Panc1 (cell line): ENCODE measurements around the gene SIGMAR1. TPM values are rescaled to one million over a fixed set of nuclear protein-coding genes. Genes with fewer than 3 reads are reported as not detected.

Source experiments
- ATAC-seq: fragments of 200-7000 bp; cut with Tn5 transposase; 2 replicates; pipeline ENCODE4 v1.9.1; 2020; ENCODE audit warnings: mild to moderate bottlenecking, moderate library complexity
- BruUV-seq: library from RNA; stranded (reverse); fragments of 400-500 nt; replicated peaks from 2 replicates; lab custom pipeline; 2021; lab: Mats Ljungman, UMichigan
- CTCF ChIA-PET: fragments of 300-600 bp; sonication (Branson Sonifier 250); formaldehyde crosslinking; loops from one replicate; lab custom pipeline; 2022; ENCODE audit warnings: antibody characterized with exemption; lab: Charles Lee
- POLR2A ChIA-PET: fragments of 300-600 bp; sonication (Branson Sonifier 250); formaldehyde crosslinking; loops from one replicate; lab custom pipeline; 2022; ENCODE audit warnings: antibody characterized with exemption; lab: Charles Lee
- DNase-seq: peaks from one replicate; pipeline ENCODE4 v3.0.0-alpha.2; 2010; ENCODE audit warnings: low read depth, low spot score
- H3K27ac ChIP-seq: 2 replicates; pipeline ENCODE4 v1.5.1; 2011; ENCODE audit warnings: mild to moderate bottlenecking, low read length, inconsistent platforms
- H3K27me3 ChIP-seq: fragments of 200-500 bp; sonication (Bioruptor generic); 2 replicates; pipeline ENCODE4 v1.6.0; 2014; ENCODE audit warnings: low read length, inconsistent platforms; ENCODE audit not compliant: control insufficient read depth, insufficient read depth
- H3K36me3 ChIP-seq: fragments of 200-500 bp; sonication (Bioruptor generic); 2 replicates; pipeline ENCODE4 v1.5.1; 2014; ENCODE audit warnings: inconsistent platforms, mild to moderate bottlenecking, low read length, moderate library complexity; ENCODE audit not compliant: control insufficient read depth, insufficient read depth
- H3K4me1 ChIP-seq: 2 replicates; pipeline ENCODE4 v1.5.1; 2011; ENCODE audit warnings: inconsistent platforms, mild to moderate bottlenecking, low read length, moderate library complexity; ENCODE audit not compliant: control insufficient read depth, insufficient read depth
- H3K4me3 ChIP-seq, 2 experiments: 2 replicates each; pipeline ENCODE4 v1.5.1; 2011 to 2012; ENCODE audit warnings: low read depth in 2 of 2, low read length in 2 of 2, mild to moderate bottlenecking in 2 of 2, inconsistent platforms in 1 of 2, moderate library complexity in 1 of 2
- H3K9me3 ChIP-seq: fragments of 200-500 bp; sonication (Bioruptor generic); 2 replicates; pipeline ENCODE4 v1.5.1; 2014; ENCODE audit warnings: low read depth, mild to moderate bottlenecking, inconsistent platforms, low read length, moderate library complexity; ENCODE audit not compliant: control insufficient read depth, insufficient read depth
- POLR2AphosphoS5 ChIP-seq: IDR thresholded peaks from 2 replicates; pipeline ENCODE4 v1.6.1; 2012; ENCODE audit warnings: mild to moderate bottlenecking, low read depth, low read length, moderate library complexity
- SIN3A ChIP-seq: IDR thresholded peaks from 2 replicates; pipeline ENCODE4 v1.6.1; 2012; ENCODE audit warnings: low read depth, mild to moderate bottlenecking, low read length, moderate library complexity, borderline replicate concordance; ENCODE audit not compliant: insufficient read depth
- TCF7L2 ChIP-seq: IDR thresholded peaks from 2 replicates; pipeline ENCODE4 v1.6.1; 2011; ENCODE audit warnings: mild to moderate bottlenecking, low read depth, low read length, inconsistent platforms
- in situ Hi-C: cut with HindIII; loops from 2 replicates; pipeline ENCODE4 v1.10.0; 2016; ENCODE audit warnings: low sequenced_read_pairs, low pct_unique_long_range_greater_than_20kb
- intact Hi-C: fragments of 100-400 bp; cut with micrococcal nuclease; formaldehyde crosslinking; loops from one replicate; pipeline ENCODE4 v1.10.0; 2022; ENCODE audit not compliant: unreplicated experiment
- total RNA-seq: library from RNA; stranded (reverse); gene quantifications from one replicate; pipeline ENCODE4 v1.2.1, GENCODE V29; 2021; ENCODE audit not compliant: unreplicated experiment
- TF ChIP-seq, protein P1 (sequence below): fragments of 450-650 bp; IDR thresholded peaks from 2 replicates; pipeline ENCODE4 v1.5.1; 2017; ENCODE audit warnings: mild to moderate bottlenecking
- TF ChIP-seq, protein P2 (sequence below), 2 experiments: IDR thresholded peaks; 2 replicates each; pipeline ENCODE4 v1.6.1; 2011 to 2012; ENCODE audit warnings: low read depth in 2 of 2, control low read depth in 1 of 2, low read length in 1 of 2, mild to moderate bottlenecking in 1 of 2, moderate library complexity in 1 of 2; ENCODE audit not compliant: insufficient read depth in 1 of 2

SIGMAR1 gene
- total RNA-seq, 1 experiment from 2014 or later = 131 TPM

DNA sequence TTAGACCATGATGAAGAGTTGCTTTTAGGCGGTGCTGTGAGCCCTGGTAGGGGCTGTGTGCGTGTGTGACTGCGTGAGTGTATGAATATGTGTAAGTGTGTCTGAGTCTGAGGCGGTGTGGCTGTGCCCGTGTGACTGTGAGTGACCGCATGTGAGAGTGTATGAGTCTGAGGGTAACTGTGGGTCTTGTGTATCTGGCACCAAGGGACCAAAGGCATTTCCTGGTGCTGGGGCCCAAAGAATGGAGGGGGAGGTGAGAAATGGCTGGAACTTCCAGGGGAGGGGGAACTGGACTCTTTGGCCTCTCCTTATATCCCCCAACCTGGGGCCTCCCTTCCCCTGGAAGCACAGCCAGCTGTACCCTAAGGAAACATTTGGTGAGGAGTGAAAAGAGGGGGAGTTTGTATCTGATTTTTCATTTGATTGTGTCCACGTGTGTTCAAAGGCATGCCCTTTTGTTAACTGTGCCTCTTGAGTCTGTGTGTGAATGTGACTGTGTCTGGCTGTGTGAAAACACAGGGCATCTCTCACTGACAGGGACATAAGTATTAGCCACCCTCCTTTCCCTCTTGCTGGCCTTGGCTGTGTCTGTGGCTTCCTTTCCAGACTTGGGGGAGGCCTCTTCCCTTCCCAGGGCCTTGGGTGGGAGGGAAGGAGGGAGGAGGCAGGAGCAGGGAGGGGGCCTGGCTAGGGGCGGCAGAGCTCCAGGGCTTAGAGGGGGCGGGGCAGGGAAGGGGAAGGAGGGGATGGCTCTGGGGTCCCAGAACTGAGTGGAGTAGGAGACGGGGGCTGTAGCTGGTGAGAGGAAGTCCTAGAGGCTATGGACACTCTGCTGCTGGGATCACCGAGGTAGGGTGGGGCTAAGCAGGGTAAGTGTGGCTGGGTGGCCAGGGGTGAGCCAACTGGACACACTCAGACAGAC, 15.8 kb upstream of the SIGMAR1 start:
- POLR2A ChIA-PET = no interaction called here
- H3K4me3 ChIP-seq = no peak overlapping the region
- H3K4me1 ChIP-seq = peaks cover 25% of the 10 kb centered on the region
- CTCF ChIA-PET = no interaction called here
- no peak for ATAC-seq
- no peak for DNase-seq
- no peaks in the 10 kb centered on the region for H3K36me3 ChIP-seq
- H3K27ac ChIP-seq = peak overlapping the region; percentile 95
- no TSS peak for BruUV-seq
- in situ Hi-C loops (no loop called here), intact Hi-C loops (no loop called here)
- H3K9me3 ChIP-seq = no peaks in the 10 kb centered on the region
- no peak for TF ChIP-seq POLR2AphosphoS5
- no peaks in the 10 kb centered on the region for H3K27me3 ChIP-seq

DNA sequence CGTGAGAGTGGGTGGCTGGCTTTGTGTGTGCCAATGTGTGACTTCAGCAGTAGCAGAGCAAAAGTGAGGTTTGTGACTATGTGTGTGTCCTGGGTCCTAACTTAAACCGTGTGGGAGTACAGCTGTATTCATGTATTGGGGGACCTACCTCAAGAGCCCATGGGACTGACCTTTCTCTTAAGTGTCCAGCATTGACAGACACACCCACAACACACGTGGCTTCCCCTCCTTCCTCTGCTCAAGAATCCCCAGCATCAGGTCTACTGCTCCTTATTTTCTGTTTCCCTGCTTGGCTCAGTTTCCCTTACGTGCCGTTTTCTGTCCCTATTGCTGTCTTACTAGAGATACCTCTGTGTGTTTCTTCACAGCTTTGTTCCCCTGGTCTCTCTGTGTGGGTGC, 15.0 kb upstream of the SIGMAR1 start:
- CTCF ChIA-PET = no interaction called here
- in situ Hi-C loops (no loop called here), intact Hi-C loops (no loop called here)
- H3K27me3 ChIP-seq = no peaks in the 10 kb centered on the region
- H3K9me3 ChIP-seq = no peaks in the 10 kb centered on the region
- peak overlapping the region; percentile 37 to 75 for H3K4me3 ChIP-seq
- POLR2A ChIA-PET = interaction anchor here (0.6 kb wide), 1 partner anchor 114 kb away, joined by 21 read pairs; no protein-coding TSS in a partner anchor
- TF ChIP-seq SIN3A (no peak), TCF7L2 (no peak), POLR2AphosphoS5 (no peak)
- TF ChIP-seq, protein P1, sequence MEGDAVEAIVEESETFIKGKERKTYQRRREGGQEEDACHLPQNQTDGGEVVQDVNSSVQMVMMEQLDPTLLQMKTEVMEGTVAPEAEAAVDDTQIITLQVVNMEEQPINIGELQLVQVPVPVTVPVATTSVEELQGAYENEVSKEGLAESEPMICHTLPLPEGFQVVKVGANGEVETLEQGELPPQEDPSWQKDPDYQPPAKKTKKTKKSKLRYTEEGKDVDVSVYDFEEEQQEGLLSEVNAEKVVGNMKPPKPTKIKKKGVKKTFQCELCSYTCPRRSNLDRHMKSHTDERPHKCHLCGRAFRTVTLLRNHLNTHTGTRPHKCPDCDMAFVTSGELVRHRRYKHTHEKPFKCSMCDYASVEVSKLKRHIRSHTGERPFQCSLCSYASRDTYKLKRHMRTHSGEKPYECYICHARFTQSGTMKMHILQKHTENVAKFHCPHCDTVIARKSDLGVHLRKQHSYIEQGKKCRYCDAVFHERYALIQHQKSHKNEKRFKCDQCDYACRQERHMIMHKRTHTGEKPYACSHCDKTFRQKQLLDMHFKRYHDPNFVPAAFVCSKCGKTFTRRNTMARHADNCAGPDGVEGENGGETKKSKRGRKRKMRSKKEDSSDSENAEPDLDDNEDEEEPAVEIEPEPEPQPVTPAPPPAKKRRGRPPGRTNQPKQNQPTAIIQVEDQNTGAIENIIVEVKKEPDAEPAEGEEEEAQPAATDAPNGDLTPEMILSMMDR = no peak
- TF ChIP-seq, protein P2, sequence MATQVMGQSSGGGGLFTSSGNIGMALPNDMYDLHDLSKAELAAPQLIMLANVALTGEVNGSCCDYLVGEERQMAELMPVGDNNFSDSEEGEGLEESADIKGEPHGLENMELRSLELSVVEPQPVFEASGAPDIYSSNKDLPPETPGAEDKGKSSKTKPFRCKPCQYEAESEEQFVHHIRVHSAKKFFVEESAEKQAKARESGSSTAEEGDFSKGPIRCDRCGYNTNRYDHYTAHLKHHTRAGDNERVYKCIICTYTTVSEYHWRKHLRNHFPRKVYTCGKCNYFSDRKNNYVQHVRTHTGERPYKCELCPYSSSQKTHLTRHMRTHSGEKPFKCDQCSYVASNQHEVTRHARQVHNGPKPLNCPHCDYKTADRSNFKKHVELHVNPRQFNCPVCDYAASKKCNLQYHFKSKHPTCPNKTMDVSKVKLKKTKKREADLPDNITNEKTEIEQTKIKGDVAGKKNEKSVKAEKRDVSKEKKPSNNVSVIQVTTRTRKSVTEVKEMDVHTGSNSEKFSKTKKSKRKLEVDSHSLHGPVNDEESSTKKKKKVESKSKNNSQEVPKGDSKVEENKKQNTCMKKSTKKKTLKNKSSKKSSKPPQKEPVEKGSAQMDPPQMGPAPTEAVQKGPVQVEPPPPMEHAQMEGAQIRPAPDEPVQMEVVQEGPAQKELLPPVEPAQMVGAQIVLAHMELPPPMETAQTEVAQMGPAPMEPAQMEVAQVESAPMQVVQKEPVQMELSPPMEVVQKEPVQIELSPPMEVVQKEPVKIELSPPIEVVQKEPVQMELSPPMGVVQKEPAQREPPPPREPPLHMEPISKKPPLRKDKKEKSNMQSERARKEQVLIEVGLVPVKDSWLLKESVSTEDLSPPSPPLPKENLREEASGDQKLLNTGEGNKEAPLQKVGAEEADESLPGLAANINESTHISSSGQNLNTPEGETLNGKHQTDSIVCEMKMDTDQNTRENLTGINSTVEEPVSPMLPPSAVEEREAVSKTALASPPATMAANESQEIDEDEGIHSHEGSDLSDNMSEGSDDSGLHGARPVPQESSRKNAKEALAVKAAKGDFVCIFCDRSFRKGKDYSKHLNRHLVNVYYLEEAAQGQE (IDR thresholded peaks at IDR 0.05; ENCODE audit: insufficient read depth in 1 of 2, low read depth in 2 of 2, low read length in 1 of 2) = no peak
- no peak for DNase-seq
- no TSS peak for BruUV-seq
- no peak for ATAC-seq
- peak overlapping the region; percentile 95 for H3K27ac ChIP-seq
- H3K36me3 ChIP-seq = no peaks in the 10 kb centered on the region
- peaks cover 31% of the 10 kb centered on the region for H3K4me1 ChIP-seq
